Bladder microvascular endothelial cell (primary cell): Measurements from ENCODE around the gene TSC22D1. TPM values are rescaled to one million over a fixed set of nuclear protein-coding genes. Genes with fewer than 3 reads are reported as not detected.

Source experiments
- total RNA-seq: library from RNA; depleted of rRNA; stranded (reverse); fragments of >200 nt; gene quantifications from 2 replicates; pipeline ENCODE4 v1.2.3, GENCODE V29; 2014

Gene TSC22D1
- total RNA-seq, result 36.3 and 53.2 TPM in 2 replicates

DNA sequence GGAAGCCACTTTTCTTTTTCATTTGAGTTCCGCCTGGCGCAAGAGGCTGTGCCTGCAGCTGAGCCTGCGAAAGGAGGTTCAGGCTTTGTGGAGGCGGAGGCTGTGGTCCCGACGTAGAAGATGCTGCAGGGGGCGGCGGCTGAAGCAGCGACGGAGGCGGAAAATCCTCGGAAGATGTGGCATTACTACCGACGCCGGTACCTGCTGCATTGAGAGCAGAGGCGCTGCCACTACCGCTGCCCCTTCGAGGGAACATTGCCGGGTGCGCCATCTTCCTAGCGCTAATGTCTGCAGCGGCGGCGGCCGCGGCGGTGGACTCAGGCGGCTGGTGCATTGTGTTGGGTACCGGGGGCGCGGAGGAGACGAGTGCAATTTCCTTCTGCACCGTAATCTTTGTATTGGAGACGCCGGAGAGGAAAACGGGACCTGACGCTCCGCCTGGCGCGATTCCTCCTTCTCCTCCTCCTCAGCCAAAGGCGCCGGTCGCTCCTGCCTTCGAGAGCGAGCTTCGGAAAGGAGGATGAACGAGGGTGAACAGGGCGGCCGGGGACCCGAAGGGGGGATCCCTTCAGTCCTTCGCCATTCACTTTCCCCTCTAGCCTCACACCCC is at the start of gene TSC22D1:
Gene TSC22D1, minus strand, starts transcription at position 590 of the 610 bp plus-strand sequence. Its CDS starts 256 bp downstream, at position 334.

Other genes starting within 250 kb of the TSC22D1 start
- gene SERP2, start 202.5 kb downstream of the TSC22D1 start, total RNA-seq, result 1.4 TPM in 1 of 2 replicates, not detected in the other